Esophagus muscularis mucosa (tissue), 4 donors: Measurements from ENCODE around the gene PTPRE.

Experiments used
- CTCF ChIP-seq, 3 experiments: fragments of 200-600 bp in 2 of 3; fragments of 450-650 bp in 1 of 3; sonication (generic) in 2 of 3; IDR thresholded peaks; one replicate each; pipeline ENCODE4 v1.5.1; 2017 to 2019; ENCODE audit warnings: antibody characterized with exemption in 3 of 3, mild to moderate bottlenecking in 2 of 3, moderate library complexity in 1 of 3
- EP300 ChIP-seq: sonication (generic); formaldehyde crosslinking; IDR thresholded peaks from one replicate; pipeline ENCODE4 v1.6.1; 2017; ENCODE audit warnings: antibody characterized with exemption
- POLR2A ChIP-seq: fragments of 450-650 bp; IDR thresholded peaks from one replicate; pipeline ENCODE4 v1.6.1; 2017; ENCODE audit warnings: antibody characterized with exemption, moderate library complexity, mild to moderate bottlenecking, low read depth
- POLR2AphosphoS5 ChIP-seq, 2 donors: sonication (generic); formaldehyde crosslinking; IDR thresholded peaks; one replicate each; pipeline ENCODE4 v1.6.1; 2017; ENCODE audit warnings: antibody characterized with exemption in 2 of 2

- TF ChIP-seq POLR2A: no peak
- TF ChIP-seq CTCF (IDR thresholded peaks at IDR 0.05): no peak
- no peak for TF ChIP-seq POLR2AphosphoS5 (IDR thresholded peaks at IDR 0.05)
- TF ChIP-seq EP300: no peak
Measured at GRCh38 chr10:127918572-127918971, 11.7 kb downstream of the PTPRE start.
